Activated CD8-positive, alpha-beta memory T cell treated with anti-CD3 and anti-CD28 coated beads, Interleukin-2, amount 10 ng/mL, durations not matched to agents 7 days and 5 days (primary cell): Measurements from ENCODE around the gene NEU4. TPM values are rescaled to one million over a fixed set of nuclear protein-coding genes. Genes with fewer than 3 reads are reported as not detected.
"Not testable (repeated sequence)": the region's sequence is repeated elsewhere in the genome, so short reads cannot be mapped to it uniquely, and the experiment has no call there.

Experiments used
- ATAC-seq: fragments of 150-1000 bp; cut with Tn5 transposase; one replicate; pipeline ENCODE4 v1.10.0; 2021; ENCODE audit warnings: moderate library complexity
- CTCF ChIA-PET: fragments of 350-600 bp; sonication (Branson Sonifier 250); formaldehyde crosslinking; loops from one replicate; lab custom pipeline; 2021; ENCODE audit warnings: antibody characterized with exemption; lab: Charles Lee
- DNase-seq: peaks from one replicate; pipeline ENCODE4 v3.0.0-alpha.2; 2020
- H3K27ac Mint-ChIP-seq: one replicate; pipeline ENCODE4 v1.8.0; 2021; ENCODE audit warnings: mild to moderate bottlenecking, mixed read lengths
- H3K27me3 Mint-ChIP-seq: one replicate; pipeline ENCODE4 v1.8.0; 2021; ENCODE audit warnings: mixed read lengths
- H3K36me3 Mint-ChIP-seq: one replicate; pipeline ENCODE4 v1.8.0; 2021; ENCODE audit warnings: mild to moderate bottlenecking, mixed read lengths
- H3K4me1 Mint-ChIP-seq: one replicate; pipeline ENCODE4 v1.8.0; 2021; ENCODE audit warnings: mixed read lengths
- H3K4me3 Mint-ChIP-seq: one replicate; pipeline ENCODE4 v1.8.0; 2021; ENCODE audit warnings: mild to moderate bottlenecking, moderate library complexity, mixed read lengths
- H3K9me3 Mint-ChIP-seq: one replicate; pipeline ENCODE4 v1.8.0; 2022; ENCODE audit warnings: low read depth, mixed read lengths
- total RNA-seq, 2 experiments: library from RNA; stranded (reverse); gene quantifications; one replicate each; pipeline ENCODE4 v1.2.3, GENCODE V29; 2021

The NEU4 gene
- total RNA-seq, 2 experiments from 2014 or later: 0.12 TPM; not detected in 1

DNA sequence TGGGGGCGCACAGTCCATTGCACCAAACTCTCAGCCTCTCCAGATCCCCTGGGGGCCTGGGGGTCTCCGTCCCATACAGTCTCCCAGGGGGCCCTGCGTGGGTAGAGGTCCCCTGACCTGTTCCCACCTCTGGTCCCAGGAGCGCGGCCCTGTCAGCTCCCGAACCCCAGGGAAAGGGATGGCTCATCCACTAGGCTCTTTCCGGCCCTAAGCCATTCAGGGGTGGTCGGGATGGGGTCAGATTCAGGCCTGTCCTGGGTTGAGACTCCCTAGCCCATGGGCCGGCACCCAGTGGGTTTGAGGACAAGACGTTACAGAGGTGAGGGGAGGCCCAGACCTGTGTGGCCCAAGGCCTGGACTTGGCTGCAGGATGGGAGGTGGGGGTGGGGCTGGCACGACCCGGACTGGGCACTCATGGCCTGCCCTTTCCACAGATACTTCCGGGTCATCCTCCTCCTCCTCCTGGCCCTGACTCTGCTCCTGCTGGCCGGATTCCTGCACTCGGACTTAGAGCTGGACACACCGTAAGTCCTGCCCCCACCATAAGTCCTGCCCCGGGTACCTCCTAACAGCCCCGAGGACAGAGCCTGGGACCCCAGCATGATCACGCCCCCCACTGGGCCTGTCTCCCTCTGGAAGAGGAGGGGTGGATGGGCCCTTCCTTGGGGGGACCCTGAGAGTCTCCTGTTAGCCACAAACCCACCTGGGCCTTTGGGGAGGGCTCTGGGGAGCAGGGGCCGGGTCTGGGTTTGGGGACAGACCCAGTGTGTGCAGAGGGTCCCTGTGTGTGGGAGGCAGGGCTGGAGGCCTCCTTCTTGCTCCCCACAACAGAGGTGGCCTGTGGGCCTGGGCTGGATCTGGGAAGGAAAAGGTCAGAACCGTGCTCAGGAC is 10.1 kb upstream of the NEU4 start:
- Mint-ChIP-seq H3K36me3 (no peaks in the 10 kb centered on the region), H3K4me1 (peaks cover 3% of the 10 kb centered on the region), H3K9me3 (no peaks in the 10 kb centered on the region), H3K27ac (no peak overlapping the region), H3K27me3 (peaks cover 8% of the 10 kb centered on the region), H3K4me3 (no peak overlapping the region)
- DNase-seq (no peak), ATAC-seq (no peak)
- CTCF ChIA-PET: no interaction called here

DNA sequence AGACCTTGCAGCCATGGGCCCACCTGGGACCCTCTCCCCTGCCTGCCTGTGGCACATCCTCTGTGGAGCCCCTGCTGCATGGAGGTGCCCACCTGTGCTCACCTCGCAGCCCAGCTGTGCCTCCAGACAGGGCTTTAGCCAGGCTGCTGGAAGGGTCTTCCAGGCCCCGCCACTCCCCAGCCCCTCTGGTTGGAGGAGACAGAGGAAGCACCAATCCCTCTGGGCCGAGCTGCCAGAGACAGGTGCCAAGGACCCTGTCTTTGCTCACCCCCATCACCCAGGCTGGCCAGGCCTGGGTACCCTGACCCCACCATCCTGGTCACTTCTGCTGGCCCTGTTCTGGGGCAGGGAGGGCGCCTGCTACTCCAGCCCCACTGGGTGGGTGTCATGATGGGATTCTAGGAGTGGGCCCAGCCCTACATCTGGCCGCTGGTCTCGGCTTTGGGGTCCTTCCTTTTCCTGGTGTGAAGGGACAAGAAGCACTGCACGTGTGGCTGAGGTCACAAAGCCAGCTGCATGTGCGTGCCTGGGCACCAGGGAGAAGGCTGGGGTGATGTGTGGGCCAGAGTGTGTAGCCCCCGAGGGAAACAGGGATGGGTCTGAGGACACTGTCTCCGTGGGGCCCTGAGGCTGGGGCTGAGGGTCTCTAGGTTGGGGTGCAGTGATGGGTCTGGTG is 9.3 kb upstream of the NEU4 start:
- H3K27ac Mint-ChIP-seq: no peak overlapping the region
- no peaks in the 10 kb centered on the region for H3K36me3 Mint-ChIP-seq
- peaks cover 10% of the 10 kb centered on the region for H3K27me3 Mint-ChIP-seq
- no peaks in the 10 kb centered on the region for H3K9me3 Mint-ChIP-seq
- H3K4me3 Mint-ChIP-seq: no peak overlapping the region
- DNase-seq (peak; percentile 33), ATAC-seq (no peak)
- CTCF ChIA-PET: no interaction called here
- H3K4me1 Mint-ChIP-seq: peaks cover 5% of the 10 kb centered on the region

DNA sequence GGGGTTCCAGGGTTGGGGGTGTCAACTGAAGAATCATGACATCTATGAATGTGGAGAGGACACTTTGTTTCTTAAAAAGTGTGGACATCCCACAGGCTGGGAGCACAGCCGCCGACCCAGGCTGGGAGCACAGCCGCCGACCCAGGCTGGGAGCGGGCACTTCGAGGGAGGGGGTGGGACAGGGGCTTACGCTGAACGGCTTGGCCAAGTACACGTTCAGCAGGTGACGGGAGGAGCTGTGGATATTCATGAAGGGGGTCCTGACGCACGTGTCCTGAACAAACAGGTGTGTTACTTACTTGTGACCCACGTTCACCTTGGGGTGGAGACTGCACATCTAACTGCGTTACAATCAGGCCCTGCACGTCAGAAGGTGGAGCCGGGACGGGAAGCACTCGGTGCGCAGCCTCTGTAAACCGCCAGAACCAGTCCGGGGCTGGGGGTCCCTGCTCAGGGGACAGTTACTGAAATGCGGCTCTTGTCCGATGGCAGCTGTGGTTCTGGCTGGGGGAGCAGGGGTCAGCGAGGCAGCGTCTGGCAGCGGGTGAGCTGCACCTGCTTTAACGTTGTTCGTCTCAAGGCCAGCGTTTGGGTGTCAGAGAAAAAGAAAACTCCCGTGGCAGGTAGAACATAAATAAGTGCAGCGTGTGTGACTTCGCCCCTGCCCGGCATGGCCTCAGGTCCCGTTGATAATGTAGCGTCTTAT is 8.6 kb upstream of the NEU4 start:
- H3K36me3 Mint-ChIP-seq, H3K4me1 Mint-ChIP-seq, DNase-seq, H3K4me3 Mint-ChIP-seq, ATAC-seq, H3K9me3 Mint-ChIP-seq, CTCF ChIA-PET, H3K27ac Mint-ChIP-seq: not testable (repeated sequence)
- H3K27me3 Mint-ChIP-seq: peaks cover 11% of the 10 kb centered on the region

DNA sequence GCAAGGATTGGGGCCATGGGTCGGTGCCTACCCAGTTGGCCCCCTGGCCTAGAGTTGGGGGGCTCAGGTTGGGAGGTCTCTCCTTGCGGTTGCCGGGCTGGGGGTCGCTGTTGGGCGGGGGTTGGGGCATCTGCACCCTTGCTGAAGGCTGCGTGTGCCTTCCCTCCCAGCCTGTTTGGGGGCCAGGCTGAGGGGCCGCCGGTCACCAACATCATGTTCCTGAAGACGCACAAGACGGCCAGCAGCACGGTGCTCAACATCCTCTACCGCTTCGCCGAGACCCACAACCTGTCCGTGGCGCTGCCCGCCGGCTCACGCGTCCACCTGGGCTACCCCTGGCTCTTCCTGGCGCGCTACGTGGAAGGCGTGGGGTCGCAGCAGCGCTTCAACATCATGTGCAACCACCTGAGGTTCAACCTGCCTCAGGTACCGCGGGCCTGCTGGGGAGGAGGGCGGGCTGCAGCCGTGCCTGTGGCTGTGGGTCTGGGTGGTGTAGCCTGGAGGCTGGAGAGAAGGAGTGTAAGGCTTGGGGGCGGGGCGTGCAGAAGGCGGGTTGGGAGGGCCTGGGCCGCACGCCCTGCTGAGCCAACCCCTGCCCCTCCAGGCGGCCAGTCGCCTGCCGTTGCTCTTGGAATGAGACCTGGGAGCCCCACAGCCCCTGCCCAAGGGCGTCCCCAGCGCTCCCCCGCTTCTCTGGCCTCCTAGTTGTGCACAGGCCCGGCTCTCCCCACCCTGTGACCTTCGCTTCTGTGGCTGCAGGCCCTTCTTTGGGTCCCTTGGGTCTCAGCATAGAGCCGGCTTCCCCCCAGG is 7.2 kb upstream of the NEU4 start:
- Mint-ChIP-seq H3K4me3 (no peak overlapping the region), H3K27ac (no peak overlapping the region), H3K4me1 (peaks cover 9% of the 10 kb centered on the region), H3K27me3 (peaks cover 8% of the 10 kb centered on the region), H3K9me3 (no peaks in the 10 kb centered on the region), H3K36me3 (no peaks in the 10 kb centered on the region)
- ATAC-seq: no peak
- DNase-seq: peak; percentile 36
- CTCF ChIA-PET: no interaction called here

DNA sequence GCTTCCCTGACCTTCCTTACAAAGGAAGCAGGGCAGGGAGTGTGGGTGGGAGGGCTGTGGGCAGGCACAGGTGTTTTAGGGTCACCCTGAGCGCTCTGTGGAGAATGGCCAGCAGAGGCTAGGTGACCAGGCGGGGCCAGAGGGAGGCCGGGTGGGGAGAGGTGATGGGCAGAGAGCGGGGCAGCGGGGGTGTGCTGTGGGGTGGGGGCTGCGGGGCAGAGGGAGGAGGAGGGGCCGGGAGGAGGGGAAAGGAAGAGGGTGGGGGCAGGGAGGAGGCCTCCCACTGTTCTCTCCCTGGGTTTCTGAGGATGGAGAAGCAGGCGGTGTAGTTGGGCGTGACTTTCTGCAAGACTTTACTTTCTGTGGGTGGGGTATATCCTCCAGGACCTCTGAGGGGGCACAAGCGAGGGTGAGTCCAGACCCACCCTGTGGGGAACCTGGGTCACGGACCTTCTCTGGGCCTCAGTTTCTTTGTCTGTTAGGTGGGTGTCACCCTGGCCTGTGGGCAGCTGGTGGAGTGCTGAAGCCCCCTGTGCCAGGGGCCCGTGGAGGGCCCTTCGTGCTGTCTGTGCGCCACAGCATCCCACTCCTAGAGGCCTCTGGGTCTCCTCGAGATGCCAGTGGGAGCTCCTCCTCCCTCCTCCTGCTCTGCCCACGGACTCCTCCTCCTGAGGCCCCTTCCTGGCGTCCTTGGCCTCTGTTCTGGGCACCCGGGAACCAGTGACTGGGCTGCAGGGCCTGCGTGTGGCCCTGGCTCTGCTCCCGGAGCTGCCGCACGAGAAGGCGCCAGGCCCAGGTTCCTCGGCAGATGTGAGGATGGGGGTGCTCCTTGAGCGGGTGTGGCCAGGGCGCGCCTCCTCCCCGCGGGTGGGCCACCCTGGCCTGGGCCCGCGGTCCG is 6.3 kb upstream of the NEU4 start:
- Mint-ChIP-seq H3K9me3 (no peaks in the 10 kb centered on the region), H3K27ac (no peak overlapping the region), H3K4me1 (peaks cover 9% of the 10 kb centered on the region), H3K4me3 (no peak overlapping the region), H3K27me3 (peaks cover 8% of the 10 kb centered on the region), H3K36me3 (no peaks in the 10 kb centered on the region)
- DNase-seq (peak; percentile 37), ATAC-seq (no peak)
- CTCF ChIA-PET: interaction anchor here (1.4 kb wide), 1 partner anchor 38 kb away, joined by 6 read pairs; no protein-coding TSS in a partner anchor

DNA sequence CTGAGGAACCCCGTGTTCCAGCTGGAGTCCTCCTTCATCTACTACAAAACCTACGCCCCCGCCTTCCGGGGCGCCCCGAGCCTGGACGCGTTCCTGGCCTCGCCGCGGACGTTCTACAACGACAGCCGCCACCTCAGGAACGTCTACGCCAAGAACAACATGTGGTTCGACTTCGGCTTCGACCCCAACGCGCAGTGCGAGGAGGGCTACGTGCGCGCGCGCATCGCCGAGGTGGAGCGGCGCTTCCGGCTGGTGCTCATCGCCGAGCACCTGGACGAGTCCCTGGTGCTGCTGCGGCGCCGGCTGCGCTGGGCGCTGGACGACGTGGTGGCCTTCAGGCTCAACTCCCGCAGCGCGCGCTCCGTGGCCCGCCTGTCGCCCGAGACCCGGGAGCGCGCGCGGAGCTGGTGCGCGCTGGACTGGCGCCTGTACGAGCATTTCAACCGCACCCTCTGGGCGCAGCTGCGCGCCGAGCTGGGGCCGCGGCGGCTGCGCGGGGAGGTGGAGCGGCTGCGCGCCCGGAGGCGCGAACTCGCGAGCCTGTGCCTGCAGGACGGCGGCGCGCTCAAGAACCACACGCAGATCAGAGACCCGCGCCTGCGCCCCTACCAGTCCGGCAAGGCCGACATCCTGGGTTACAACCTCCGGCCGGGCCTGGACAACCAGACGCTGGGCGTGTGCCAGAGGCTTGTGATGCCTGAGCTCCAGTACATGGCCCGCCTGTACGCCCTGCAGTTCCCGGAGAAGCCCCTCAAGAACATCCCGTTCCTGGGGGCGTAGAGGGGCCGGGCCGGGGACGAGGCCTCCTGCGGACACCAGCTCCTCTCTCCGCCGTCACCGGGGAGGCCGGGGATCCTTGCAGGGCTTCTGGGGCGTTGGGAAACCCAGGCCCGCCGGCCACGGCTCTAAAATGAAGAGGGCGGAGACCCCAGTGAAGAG is 5.3 kb upstream of the NEU4 start:
- H3K27me3 Mint-ChIP-seq: peaks cover 8% of the 10 kb centered on the region
- peak overlapping the region; percentile 56 for H3K4me3 Mint-ChIP-seq
- H3K27ac Mint-ChIP-seq: peak overlapping the region; percentile 57
- CTCF ChIA-PET: interaction anchor here (1.0 to 1.5 kb wide), 4 partner anchors 39 to 77 kb away, joined by 3 to 6 read pairs (median 4); no protein-coding TSS in a partner anchor
- DNase-seq (peak; percentile 65), ATAC-seq (peak; percentile 75)
- no peaks in the 10 kb centered on the region for H3K9me3 Mint-ChIP-seq
- no peaks in the 10 kb centered on the region for H3K36me3 Mint-ChIP-seq
- H3K4me1 Mint-ChIP-seq: peaks cover 9% of the 10 kb centered on the region

DNA sequence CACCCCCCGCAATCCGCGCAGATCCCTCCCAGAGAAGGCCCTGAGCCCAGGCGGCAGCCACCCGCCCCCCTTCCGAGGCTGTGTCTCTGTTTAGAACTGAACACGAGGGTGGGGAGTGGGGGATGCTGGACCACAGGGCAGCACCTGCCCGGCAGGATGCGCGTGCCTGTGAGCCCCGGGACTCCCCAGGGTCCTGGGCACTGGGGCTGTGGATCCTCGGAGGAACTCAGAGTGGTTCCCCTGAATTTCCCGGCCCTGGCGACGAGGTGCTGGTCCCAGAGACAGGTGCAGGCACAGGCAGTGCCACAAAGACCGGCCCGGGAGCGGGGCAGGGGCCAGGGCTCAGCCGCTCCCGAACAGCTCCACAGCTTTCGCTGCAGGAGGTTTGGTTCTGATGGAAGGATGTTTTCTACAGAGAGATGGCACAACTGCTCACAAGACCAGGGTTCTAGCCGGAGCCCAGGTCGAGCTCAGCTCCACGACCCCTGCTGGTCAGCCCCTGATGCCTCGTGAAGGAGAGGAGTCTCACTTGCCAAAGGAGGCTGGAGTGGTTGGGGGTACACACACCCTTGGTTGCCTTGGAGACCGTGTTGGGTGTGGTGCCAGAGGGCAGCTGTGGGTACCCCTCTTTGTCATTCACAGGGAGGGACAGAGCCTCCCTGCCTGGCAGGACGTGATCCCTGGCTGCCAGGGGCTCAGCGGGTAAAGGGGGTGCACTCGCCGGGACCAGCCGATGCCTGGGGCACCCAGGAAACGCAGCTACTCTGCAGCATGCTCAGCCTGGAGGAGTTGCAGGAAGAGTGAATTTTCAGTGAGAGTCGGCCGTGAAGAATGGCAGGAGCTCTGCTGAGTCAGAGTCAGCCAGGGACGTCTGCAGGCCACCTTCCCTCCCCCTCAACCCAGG is 4.4 kb upstream of the NEU4 start:
- peak; percentile 37 for ATAC-seq
- H3K27ac Mint-ChIP-seq: no peak overlapping the region
- CTCF ChIA-PET: interaction anchor here (0.8 to 1.5 kb wide), 5 partner anchors 40 to 76 kb away, joined by 3 to 6 read pairs (median 3); no protein-coding TSS in a partner anchor
- no peaks in the 10 kb centered on the region for H3K36me3 Mint-ChIP-seq
- H3K4me1 Mint-ChIP-seq: peaks cover 11% of the 10 kb centered on the region
- DNase-seq: peak; percentile 46
- H3K9me3 Mint-ChIP-seq: no peaks in the 10 kb centered on the region
- H3K4me3 Mint-ChIP-seq: peak overlapping the region; percentile 56
- peaks cover 8% of the 10 kb centered on the region for H3K27me3 Mint-ChIP-seq

DNA sequence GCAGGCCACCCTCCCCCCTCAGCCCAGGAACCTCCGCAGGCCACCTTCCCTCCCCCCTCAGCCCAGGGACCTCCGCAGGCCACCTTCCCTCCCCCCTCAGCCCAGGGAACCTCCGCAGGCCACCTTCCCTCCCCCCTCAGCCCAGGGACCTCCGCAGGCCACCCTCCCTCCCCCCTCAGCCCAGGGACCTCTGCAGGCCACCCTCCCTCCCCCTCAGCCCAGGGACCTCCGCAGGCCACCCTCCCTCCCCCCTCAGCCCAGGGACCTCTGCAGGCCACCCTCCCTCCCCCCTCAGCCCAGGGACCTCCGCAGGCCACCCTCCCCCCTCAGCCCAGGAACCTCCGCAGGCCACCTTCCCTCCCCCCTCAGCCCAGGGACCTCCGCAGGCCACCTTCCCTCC is 2.8 kb upstream of the NEU4 start:
- H3K27ac Mint-ChIP-seq, H3K27me3 Mint-ChIP-seq, H3K36me3 Mint-ChIP-seq, H3K4me3 Mint-ChIP-seq, H3K9me3 Mint-ChIP-seq, CTCF ChIA-PET, DNase-seq, ATAC-seq: not testable (repeated sequence)
- peaks cover 11% of the 10 kb centered on the region for H3K4me1 Mint-ChIP-seq

DNA sequence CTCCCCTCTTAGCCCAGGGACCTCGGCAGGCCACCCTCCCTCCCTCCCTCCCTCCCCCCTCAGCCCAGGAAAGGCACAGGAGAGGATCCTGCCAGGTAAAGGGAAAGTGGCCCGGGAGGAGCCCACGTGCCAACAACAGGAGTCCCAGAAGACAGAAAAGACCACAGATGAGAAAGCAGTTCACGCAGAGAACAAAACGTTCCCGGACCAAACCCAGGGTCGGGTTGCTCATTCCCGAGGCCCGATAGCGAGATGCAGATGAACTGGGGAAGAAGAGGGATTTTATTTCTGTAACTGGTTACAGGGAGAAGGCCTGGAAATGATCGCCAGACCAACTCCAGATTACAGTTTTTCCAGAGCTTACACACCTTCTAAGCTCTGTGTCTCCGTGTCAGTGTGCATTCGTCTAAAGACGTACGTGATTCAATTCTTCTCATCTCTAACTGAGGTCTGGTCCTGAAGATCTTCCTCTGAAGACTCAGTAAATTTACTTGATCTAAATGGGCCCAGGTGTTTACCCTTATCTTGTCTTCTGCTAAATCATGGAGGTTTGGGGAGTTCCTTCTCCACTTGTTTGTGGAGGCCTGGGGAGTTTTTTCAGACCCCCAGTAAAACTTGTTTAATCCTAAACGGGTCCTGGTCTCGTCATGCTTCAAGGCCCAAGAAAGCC is 807 bp upstream of the NEU4 start:
- H3K9me3 Mint-ChIP-seq: no peaks in the 10 kb centered on the region
- no peak overlapping the region for H3K4me3 Mint-ChIP-seq
- no peak for ATAC-seq
- H3K4me1 Mint-ChIP-seq: peaks cover 11% of the 10 kb centered on the region
- CTCF ChIA-PET: no interaction called here
- H3K27ac Mint-ChIP-seq: no peak overlapping the region
- no peak for DNase-seq
- H3K27me3 Mint-ChIP-seq: peaks cover 10% of the 10 kb centered on the region
- no peaks in the 10 kb centered on the region for H3K36me3 Mint-ChIP-seq
